Midbrain (tissue), 1 donor: ENCODE measurements around the gene LETM1.

Source experiments
- DNase-seq: peaks from one replicate; lab custom pipeline; 2025; lab: John Stamatoyannopoulos, UW

Gene LETM1

GRCh38 chr4:1826531-1827350 is 29.2 kb downstream of the LETM1 start:
- no peak for DNase-seq

GRCh38 chr4:1825326-1825725 is 30.6 kb downstream of the LETM1 start:
- DNase-seq: no peak

- DNase-seq: no peak
Measured at GRCh38 chr4:1824746-1825145, 31.2 kb downstream of the LETM1 start.

- no peak for DNase-seq
Measured at GRCh38 chr4:1823545-1823932, 32.4 kb downstream of the LETM1 start.

GRCh38 chr4:1822568-1823544 is 33.1 kb downstream of the LETM1 start:
- no peak for DNase-seq

GRCh38 chr4:1821679-1822567 is 34.0 kb downstream of the LETM1 start:
- DNase-seq: no peak

- no peak for DNase-seq
Measured at GRCh38 chr4:1819816-1820215, 36.1 kb downstream of the LETM1 start.

- DNase-seq: no peak
Measured at GRCh38 chr4:1819284-1819683, 36.7 kb downstream of the LETM1 start.

- DNase-seq: no peak
Measured at GRCh38 chr4:1815997-1816860, 39.7 kb downstream of the LETM1 start.

- no peak for DNase-seq
Measured at GRCh38 chr4:1815096-1815996, 40.6 kb downstream of the LETM1 start.

- DNase-seq: no peak
Measured at GRCh38 chr4:1814453-1814852, 41.5 kb downstream of the LETM1 start.

GRCh38 chr4:1813915-1814314 is 42.0 kb downstream of the LETM1 start:
- no peak for DNase-seq

- no peak for DNase-seq
Measured at GRCh38 chr4:1813231-1813630, 42.7 kb downstream of the LETM1 start.

- no peak for DNase-seq
Measured at GRCh38 chr4:1812720-1813119, 43.2 kb downstream of the LETM1 start.

GRCh38 chr4:1810765-1811164 is 45.2 kb downstream of the LETM1 start:
- no peak for DNase-seq

GRCh38 chr4:1809754-1810502 is 46.0 kb downstream of the LETM1 start:
- DNase-seq: peak; percentile 80

GRCh38 chr4:1808851-1809753 is 46.9 kb downstream of the LETM1 start:
- no peak for DNase-seq

GRCh38 chr4:1808396-1808795 is 47.6 kb downstream of the LETM1 start:
- DNase-seq: no peak
